ENCODE data around the gene SAMHD1. TPM values are rescaled to one million over a fixed set of nuclear protein-coding genes. Genes with fewer than 3 reads are reported as not detected.

Gene SAMHD1
- total RNA-seq, 3 donors from 2014 or later, result 146 to 380 (median 311) TPM

GRCh38 chr20:36859700-36860330 lies 91.7 kb downstream of the SAMHD1 start:
- peak overlapping the region in 1 of 2 donors; percentile 23 for H3K27ac ChIP-seq
- TF ChIP-seq POLR2AphosphoS5 (IDR thresholded peaks at IDR 0.05), result no peak
- TF ChIP-seq POLR2A (IDR thresholded peaks at IDR 0.05), result no peak
- no peak for TF ChIP-seq CTCF (IDR thresholded peaks at IDR 0.05)
- no peaks in the 10 kb centered on the region for H3K36me3 ChIP-seq
- no peak for DNase-seq (ENCODE audit: low spot score in 2 of 2)
- H3K9me3 ChIP-seq, result no peaks in the 10 kb centered on the region
- no peaks in the 10 kb centered on the region for H3K27me3 ChIP-seq
- peaks cover 19 to 26% of the 10 kb centered on the region in 2 donors for H3K4me1 ChIP-seq
- no peak overlapping the region for H3K4me3 ChIP-seq
- intact Hi-C loops (cut with DNase I; ENCODE audit: low total_unique reads), result no loop called here

GRCh38 chr20:36859282-36859555 lies 92.3 kb downstream of the SAMHD1 start:
- H3K4me1 ChIP-seq, result peaks cover 19 to 26% of the 10 kb centered on the region in 2 donors
- H3K36me3 ChIP-seq, result no peaks in the 10 kb centered on the region
- intact Hi-C loops (cut with DNase I; ENCODE audit: low total_unique reads), result no loop called here
- DNase-seq (ENCODE audit: low spot score in 2 of 2), result no peak
- no peak overlapping the region for H3K4me3 ChIP-seq
- H3K9me3 ChIP-seq, result no peaks in the 10 kb centered on the region
- no peaks in the 10 kb centered on the region for H3K27me3 ChIP-seq
- H3K27ac ChIP-seq, result no peak overlapping the region
- TF ChIP-seq POLR2A (IDR thresholded peaks at IDR 0.05) (no peak), POLR2AphosphoS5 (IDR thresholded peaks at IDR 0.05) (no peak), CTCF (IDR thresholded peaks at IDR 0.05) (no peak)

- H3K27ac ChIP-seq, result peak overlapping the region; percentile 83 to 85
- peak overlapping the region in 1 of 3 donors; percentile 12 for H3K4me3 ChIP-seq
Observed at GRCh38 chr20:36856691-36857635, 94.5 kb downstream of the SAMHD1 start.

GRCh38 chr20:36856195-36856594 lies 95.3 kb downstream of the SAMHD1 start:
- DNase-seq (ENCODE audit: low spot score in 2 of 2), result no peak
- Histone ChIP-seq H3K27me3 (no peaks in the 10 kb centered on the region), H3K4me1 (peaks cover 16 to 25% of the 10 kb centered on the region in 2 donors), H3K27ac (peak overlapping the region; percentile 83 to 85), H3K4me3 (peak overlapping the region in 1 of 3 donors; percentile 12), H3K36me3 (no peaks in the 10 kb centered on the region), H3K9me3 (no peaks in the 10 kb centered on the region)
- intact Hi-C loops (cut with DNase I; ENCODE audit: low total_unique reads), result no loop called here
- TF ChIP-seq POLR2AphosphoS5 (IDR thresholded peaks at IDR 0.05) (no peak), POLR2A (IDR thresholded peaks at IDR 0.05) (no peak), CTCF (IDR thresholded peaks at IDR 0.05) (no peak)

More at GRCh38 chr20:36856691-36857635, 94.5 kb downstream of the SAMHD1 start:
- TF ChIP-seq POLR2A (IDR thresholded peaks at IDR 0.05) (no peak), CTCF (IDR thresholded peaks at IDR 0.05) (no peak), POLR2AphosphoS5 (IDR thresholded peaks at IDR 0.05) (peak in 1 of 3 donors; percentile 32)
- peaks cover 21 to 26% of the 10 kb centered on the region in 2 donors for H3K4me1 ChIP-seq
- no peaks in the 10 kb centered on the region for H3K36me3 ChIP-seq
- intact Hi-C loops (cut with DNase I; ENCODE audit: low total_unique reads), result no loop called here
- H3K9me3 ChIP-seq, result no peaks in the 10 kb centered on the region
- peak in 1 of 2 donors; percentile 64 for DNase-seq (ENCODE audit: low spot score in 2 of 2)
- no peaks in the 10 kb centered on the region for H3K27me3 ChIP-seq

- Histone ChIP-seq H3K4me3 (no peak overlapping the region), H3K4me1 (peaks cover 16 to 19% of the 10 kb centered on the region in 2 donors), H3K27ac (peak overlapping the region; percentile 83 to 85), H3K36me3 (no peaks in the 10 kb centered on the region), H3K27me3 (no peaks in the 10 kb centered on the region), H3K9me3 (no peaks in the 10 kb centered on the region)
- TF ChIP-seq POLR2AphosphoS5 (IDR thresholded peaks at IDR 0.05) (no peak), POLR2A (IDR thresholded peaks at IDR 0.05) (no peak), CTCF (IDR thresholded peaks at IDR 0.05) (no peak)
- intact Hi-C loops (cut with DNase I; ENCODE audit: low total_unique reads), result no loop called here
- no peak for DNase-seq (ENCODE audit: low spot score in 2 of 2)
Observed at GRCh38 chr20:36855241-36855657, 96.3 kb downstream of the SAMHD1 start.
